H1 (cell line): ENCODE data around the gene SOCS7. TPM values are rescaled to one million over a fixed set of nuclear protein-coding genes. Genes with fewer than 3 reads are reported as not detected.

ENCODE experiments used
- CTCF ChIA-PET: fragments of 300-600 bp; sonication (Branson Sonifier 250); formaldehyde crosslinking; loops from one replicate; lab custom pipeline; 2021; ENCODE audit not compliant: partially characterized antibody; lab: Charles Lee
- POLR2A ChIA-PET: fragments of 300-600 bp; sonication (Branson Sonifier 250); formaldehyde crosslinking; loops from one replicate; lab custom pipeline; 2021; ENCODE audit warnings: inconsistent platforms; ENCODE audit not compliant: partially characterized antibody; lab: Charles Lee
- DNase-seq, 2 experiments: peaks; one replicate each; pipeline versions ENCODE4 v3.0.0 to v3.0.0-alpha.2; 2010 to 2022; ENCODE audit warnings: low spot score in 2 of 2, low read depth in 1 of 2, mixed read lengths in 1 of 2
- FAIRE-seq: peaks from 2 replicates; lab custom pipeline; 2011; peaks lifted over from hg19 to GRCh38; lab: Jason Lieb, UNC
- H2AFZ ChIP-seq: 2 replicates; pipeline ENCODE4 v1.8.1; 2012; ENCODE audit warnings: low read length, inconsistent platforms
- H2AK5ac ChIP-seq: 2 replicates; pipeline ENCODE4 v1.6.1; 2013; ENCODE audit warnings: low read depth, low read length
- H2BK120ac ChIP-seq: replicated peaks from 2 replicates; pipeline ENCODE3; 2013; ENCODE audit warnings: low read depth, low read length, inconsistent platforms
- H2BK12ac ChIP-seq: 2 replicates; pipeline ENCODE4 v1.6.1; 2013; ENCODE audit warnings: low read depth, low read length
- H2BK15ac ChIP-seq: 2 replicates; pipeline ENCODE4 v1.6.1; 2013; ENCODE audit warnings: low read length
- H2BK20ac ChIP-seq: 2 replicates; pipeline ENCODE4 v1.6.1; 2013; ENCODE audit warnings: low read length
- H2BK5ac ChIP-seq: 2 replicates; pipeline ENCODE4 v1.6.1; 2013; ENCODE audit warnings: low read depth, low read length
- H3K14ac ChIP-seq: 2 replicates; pipeline ENCODE4 v1.6.1; 2013; ENCODE audit warnings: inconsistent platforms; ENCODE audit not compliant: insufficient read length
- H3K18ac ChIP-seq: 2 replicates; pipeline ENCODE4 v1.6.1; 2013; ENCODE audit warnings: low read length; ENCODE audit errors: extremely low read depth
- H3K23ac ChIP-seq: 2 replicates; pipeline ENCODE4 v1.6.1; 2013; ENCODE audit warnings: inconsistent platforms; ENCODE audit not compliant: insufficient read length
- H3K23me2 ChIP-seq: 2 replicates; pipeline ENCODE4 v1.6.1; 2013; ENCODE audit warnings: low read depth, low read length
- H3K27ac ChIP-seq: 2 replicates; pipeline ENCODE4 v1.6.1; 2011; ENCODE audit warnings: low read depth, low read length, inconsistent platforms
- H3K27me3 ChIP-seq, 4 experiments: replicated peaks in 1 of 4; 1 replicate in 1 of 4; 2 replicates in 3 of 4; pipeline versions ENCODE4 v1.6.1 to v1.8.1; 2011 to 2013; ENCODE audit warnings: low read length in 3 of 4, mild to moderate bottlenecking in 3 of 4, inconsistent platforms in 2 of 4, mixed read lengths in 2 of 4, moderate library complexity in 1 of 4; ENCODE audit not compliant: control insufficient read depth in 3 of 4, insufficient read depth in 3 of 4; ENCODE audit errors: extremely low read depth in 1 of 4
- H3K36me3 ChIP-seq, 4 experiments: 2 replicates each; pipeline versions ENCODE4 v1.6.1 to v1.8.1; 2011 to 2013; ENCODE audit warnings: mild to moderate bottlenecking in 4 of 4, low read length in 3 of 4, moderate library complexity in 2 of 4, control low read depth in 1 of 4, inconsistent platforms in 1 of 4; ENCODE audit not compliant: insufficient read depth in 4 of 4, control insufficient read depth in 2 of 4
- H3K4ac ChIP-seq: replicated peaks from 2 replicates; pipeline ENCODE3; 2013; ENCODE audit warnings: low read length, low read depth, mixed read lengths, inconsistent platforms; ENCODE audit not compliant: insufficient read length
- H3K4me1 ChIP-seq, 4 experiments: replicated peaks in 1 of 4; 1 replicate in 1 of 4; 2 replicates in 3 of 4; pipeline versions ENCODE4 v1.6.1 to v1.8.1; 2011 to 2013; ENCODE audit warnings: low read length in 3 of 4, inconsistent platforms in 2 of 4, mixed read lengths in 1 of 4; ENCODE audit not compliant: insufficient read depth in 4 of 4, control insufficient read depth in 3 of 4
- H3K4me2 ChIP-seq, 2 experiments: 2 replicates each; pipeline versions ENCODE4 v1.6.1 to v1.8.1; 2011 to 2013; ENCODE audit warnings: low read depth in 2 of 2, low read length in 2 of 2, control low read depth in 1 of 2, inconsistent platforms in 1 of 2, mild to moderate bottlenecking in 1 of 2; ENCODE audit not compliant: insufficient read depth in 1 of 2
- H3K4me3 ChIP-seq, 4 experiments: fragments of 200-600, 300-600 bp in 1 of 4; sonication (generic), shearing (Covaris generic), sonication (Bioruptor Twin) in 1 of 4; 2 replicates each; pipeline versions ENCODE4 v1.5.1 to v1.8.1; 2011 to 2016; ENCODE audit warnings: low read length in 4 of 4, low read depth in 3 of 4, control low read depth in 2 of 4, inconsistent platforms in 2 of 4, mild to moderate bottlenecking in 2 of 4, mixed read lengths in 1 of 4, moderate library complexity in 1 of 4; ENCODE audit not compliant: insufficient read depth in 2 of 4; ENCODE audit errors: extremely low read depth in 1 of 4
- H3K56ac ChIP-seq: replicated peaks from 2 replicates; pipeline ENCODE3; 2013; ENCODE audit warnings: low read depth, mild to moderate bottlenecking, mixed read lengths, low read length, inconsistent platforms; ENCODE audit not compliant: insufficient read length
- H3K79me1 ChIP-seq: 2 replicates; pipeline ENCODE4 v1.6.1; 2013; ENCODE audit warnings: low read depth, low read length, control low read depth
- H3K79me2 ChIP-seq, 2 experiments: 2 replicates each; pipeline versions ENCODE4 v1.6.1 to v1.8.1; 2012 to 2013; ENCODE audit warnings: low read length in 2 of 2, mild to moderate bottlenecking in 2 of 2, inconsistent platforms in 1 of 2; ENCODE audit not compliant: insufficient read depth in 2 of 2, control insufficient read depth in 1 of 2
- H3K9ac ChIP-seq, 4 experiments: replicated peaks in 1 of 4; 1 replicate in 1 of 4; 2 replicates in 3 of 4; pipeline versions ENCODE4 v1.6.1 to v1.8.1; 2011 to 2013; ENCODE audit warnings: low read depth in 3 of 4, low read length in 3 of 4, control low read depth in 2 of 4, mild to moderate bottlenecking in 2 of 4, moderate library complexity in 2 of 4, inconsistent platforms in 1 of 4; ENCODE audit errors: extremely low read depth in 1 of 4
- H3K9me3 ChIP-seq, 2 experiments: 2 replicates each; pipeline versions ENCODE4 v1.6.1 to v1.8.1; 2012 to 2013; ENCODE audit warnings: mild to moderate bottlenecking in 2 of 2, moderate library complexity in 2 of 2, control low read depth in 1 of 2, inconsistent platforms in 1 of 2, low read depth in 1 of 2, low read length in 1 of 2, mixed read lengths in 1 of 2; ENCODE audit not compliant: insufficient read depth in 2 of 2
- H4K20me1 ChIP-seq, 2 experiments: replicated peaks in 1 of 2; 2 replicates each; pipeline versions ENCODE3 to v1.8.1; 2011 to 2013; ENCODE audit warnings: inconsistent platforms in 2 of 2, low read length in 2 of 2, mild to moderate bottlenecking in 1 of 2; ENCODE audit not compliant: insufficient read depth in 2 of 2, control insufficient read depth in 1 of 2
- H4K5ac ChIP-seq: 2 replicates; pipeline ENCODE4 v1.6.1; 2013; ENCODE audit warnings: low read length, low read depth, mixed read lengths, inconsistent platforms; ENCODE audit not compliant: insufficient read length
- H4K8ac ChIP-seq: 2 replicates; pipeline ENCODE4 v1.8.0; 2013; ENCODE audit warnings: mild to moderate bottlenecking, moderate library complexity, low read length, inconsistent platforms; ENCODE audit not compliant: insufficient read depth; ENCODE audit errors: extremely low read depth
- H4K91ac ChIP-seq: replicated peaks from 2 replicates; pipeline ENCODE3; 2013; ENCODE audit warnings: low read length, mixed read lengths, inconsistent platforms; ENCODE audit not compliant: insufficient read length
- BRCA1 ChIP-seq: IDR thresholded peaks from 2 replicates; pipeline ENCODE4 v1.6.1; 2012; ENCODE audit warnings: low read depth, low read length, improper control_type of control experiment
- CBX5 ChIP-seq: fragments of 300-800, 300-1000 bp; sonication (generic); IDR thresholded peaks from 2 replicates; pipeline ENCODE4 v1.7.1; 2016; ENCODE audit warnings: antibody characterized with exemption, low read length, low read depth
- CREB1 ChIP-seq: IDR thresholded peaks from 2 replicates; pipeline ENCODE4 v1.6.1; 2012; ENCODE audit warnings: inconsistent platforms
- CTBP2 ChIP-seq: IDR thresholded peaks from 2 replicates; pipeline ENCODE4 v1.7.0; 2011; ENCODE audit warnings: borderline replicate concordance, mild to moderate bottlenecking, moderate library complexity, mixed read lengths, low read length; ENCODE audit not compliant: insufficient read depth, insufficient read length
- GTF2F1 ChIP-seq: IDR thresholded peaks from 2 replicates; pipeline ENCODE4 v1.6.1; 2012; ENCODE audit warnings: low read depth, low read length, improper control_type of control experiment, borderline replicate concordance
- JUND ChIP-seq: IDR thresholded peaks from 2 replicates; pipeline ENCODE4 v1.6.1; 2011; ENCODE audit warnings: mild to moderate bottlenecking, improper control_type of control experiment, low read length
- MAFK ChIP-seq: IDR thresholded peaks from 2 replicates; pipeline ENCODE4 v1.6.1; 2012; ENCODE audit warnings: low read depth, mild to moderate bottlenecking, improper control_type of control experiment, low read length
- POLR2A ChIP-seq, 2 experiments: IDR thresholded peaks; 1 replicate in 1 of 2; 2 replicates in 1 of 2; pipeline ENCODE4 v1.6.1; 2011; ENCODE audit warnings: low read depth in 2 of 2, low read length in 2 of 2, mild to moderate bottlenecking in 2 of 2; ENCODE audit errors: control extremely low read depth in 1 of 2
- POU5F1 ChIP-seq: IDR thresholded peaks from 2 replicates; pipeline ENCODE4 v1.6.1; 2011; ENCODE audit warnings: low read depth, mild to moderate bottlenecking, low read length, moderate library complexity
- SIRT6 ChIP-seq: IDR thresholded peaks from one replicate; pipeline ENCODE4 v1.7.1; 2012; ENCODE audit warnings: low read length, inconsistent platforms
- TAF1 ChIP-seq: IDR thresholded peaks from 2 replicates; pipeline ENCODE4 v1.6.1; 2011; ENCODE audit warnings: mild to moderate bottlenecking, low read depth, low read length
- TAF7 ChIP-seq: optimal IDR thresholded peaks from 2 replicates; pipeline ENCODE3; 2011; ENCODE audit warnings: low read depth, mild to moderate bottlenecking, inconsistent platforms, low read length, moderate library complexity, borderline replicate concordance
- WGBS, 2 experiments: shearing (Covaris generic) in 1 of 2; methylation state at CpG; one replicate each; pipeline versions ENCODE4 v1.1.6 to v1.1.7; 2013 to 2015; ENCODE audit warnings: low lambda C conversion rate in 2 of 2, mixed read lengths in 2 of 2, inconsistent platforms in 1 of 2, low coverage in 1 of 2, missing lambda C conversion rate in 1 of 2; ENCODE audit not compliant: insufficient replicate concordance in 2 of 2, insufficient coverage in 1 of 2, insufficient read length in 1 of 2; ENCODE audit errors: extremely low coverage in 1 of 2, missing lambda C conversion rate in 1 of 2; 5-methylcytosine and 5-hydroxymethylcytosine counted together
- polyA plus RNA-seq, 7 experiments: library from polyadenylated mRNA; depleted of rRNA in 3 of 7; stranded (reverse) in 5 of 7; unstranded in 2 of 7; fragments of >200 nt in 5 of 7; fragments of 200-250 nt in 2 of 7; gene quantifications; 1 replicate in 5 of 7; 2 replicates in 1 of 7; 4 replicates in 1 of 7; pipeline versions ENCODE4 v1.2.1 to v1.2.3, GENCODE V29; 2011 to 2013; ENCODE audit warnings: missing spikeins in 2 of 7, mixed read lengths in 2 of 7
- total RNA-seq: library from RNA; stranded (reverse); fragmentation: NEBNext Ultra II Directional; extraction: Animal tissue kit (Norgen Biotek cat#: 25700); gene quantifications from 2 replicates; pipeline ENCODE4 v1.2.1, GENCODE V29; 2021
- TF ChIP-seq, protein P1 (sequence below): IDR thresholded peaks from 2 replicates; pipeline ENCODE4 v1.6.1; 2012; ENCODE audit warnings: low read length, inconsistent platforms

Gene SOCS7
- total and polyA plus RNA-seq, 2 of the 8 experiments (the other 6 are each of a cell fraction or from before 2014, with no cell fraction given) = 13.5 to 26.9 TPM

DNA sequence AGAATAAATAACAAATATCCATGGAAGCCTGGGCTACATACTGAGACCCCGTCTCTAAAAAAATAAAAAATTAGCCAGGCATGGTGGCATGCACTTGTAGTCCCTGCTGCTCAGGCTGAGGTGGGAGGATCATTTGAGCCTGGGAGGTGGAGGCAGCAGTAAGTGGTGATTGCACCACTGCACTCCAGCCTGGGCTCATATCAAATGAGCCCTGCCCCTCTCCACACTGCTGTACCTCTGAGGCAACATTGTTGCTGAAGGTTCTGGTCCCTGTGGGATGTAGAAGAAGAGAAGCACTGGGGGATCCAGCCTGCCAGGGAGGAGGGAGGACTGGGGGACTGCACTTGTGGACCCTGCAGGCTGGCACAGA lies 65.2 kb downstream of the SOCS7 start:
- Histone ChIP-seq H3K79me2 (no peaks in the 10 kb centered on the region), H3K9ac (no peak overlapping the region), H3K56ac (no peak overlapping the region), H3K9me3 (no peaks in the 10 kb centered on the region), H2AK5ac (peak overlapping the region; percentile 88; the same call in 1 of the 2 replicates), H2AFZ (no peak overlapping the region), H3K14ac (no peak overlapping the region), H4K91ac (peak overlapping the region; percentile 63), H2BK20ac (peak overlapping the region; percentile 97), H3K23me2 (peaks cover 14% of the 10 kb centered on the region; the same call in 1 of the 2 replicates), H2BK15ac (peak overlapping the region; percentile 90; the same call in 1 of the 2 replicates), H3K23ac (no peak overlapping the region), H3K4ac (peak overlapping the region; percentile 63), H4K8ac (no peak overlapping the region), H2BK12ac (peak overlapping the region; percentile 100), H3K4me1 (peaks cover 12 to 56% (median 48%) of the 10 kb centered on the region in 4 experiments), H3K27ac (no peak overlapping the region), H3K18ac (no peak overlapping the region; the same call in 1 of the 2 replicates), H2BK120ac (peak overlapping the region; percentile 45), H3K79me1 (no peaks in the 10 kb centered on the region), H2BK5ac (peak overlapping the region; percentile 79; the same call in 1 of the 2 replicates), H3K4me2 (no peak overlapping the region), H4K20me1 (no peaks in the 10 kb centered on the region), H4K5ac (no peak overlapping the region), H3K36me3 (no peaks in the 10 kb centered on the region), H3K4me3 (no peak overlapping the region), H3K27me3 (peaks cover 0 to 19% (median 7%) of the 10 kb centered on the region in 4 experiments; a peak in 4 of 7 replicates)
- POLR2A ChIA-PET = interaction anchor here (1.0 to 6.6 kb wide), 8 partner anchors 14 to 98 kb away, joined by 3 to 77 read pairs (median 6); no protein-coding TSS in a partner anchor
- CTCF ChIA-PET = interaction anchor here (0.8 to 24.5 kb wide), 6 partner anchors 10 to 85 kb away, joined by 3 to 400 read pairs (median 5); partner anchors contain the start of genes GPR179 and SOCS7
- FAIRE-seq (no peak), DNase-seq (no peak)
- WGBS, 2 experiments = 82% methylated on average over 1 of the region's 1 CpG; no CpG with 5 or more reads in 1 of the 2 experiments
- no peak for TF ChIP-seq CTBP2
- no peak for TF ChIP-seq TAF1
- TF ChIP-seq GTF2F1 = no peak
- TF ChIP-seq POU5F1 = no peak
- TF ChIP-seq, protein P1, sequence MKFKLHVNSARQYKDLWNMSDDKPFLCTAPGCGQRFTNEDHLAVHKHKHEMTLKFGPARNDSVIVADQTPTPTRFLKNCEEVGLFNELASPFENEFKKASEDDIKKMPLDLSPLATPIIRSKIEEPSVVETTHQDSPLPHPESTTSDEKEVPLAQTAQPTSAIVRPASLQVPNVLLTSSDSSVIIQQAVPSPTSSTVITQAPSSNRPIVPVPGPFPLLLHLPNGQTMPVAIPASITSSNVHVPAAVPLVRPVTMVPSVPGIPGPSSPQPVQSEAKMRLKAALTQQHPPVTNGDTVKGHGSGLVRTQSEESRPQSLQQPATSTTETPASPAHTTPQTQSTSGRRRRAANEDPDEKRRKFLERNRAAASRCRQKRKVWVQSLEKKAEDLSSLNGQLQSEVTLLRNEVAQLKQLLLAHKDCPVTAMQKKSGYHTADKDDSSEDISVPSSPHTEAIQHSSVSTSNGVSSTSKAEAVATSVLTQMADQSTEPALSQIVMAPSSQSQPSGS = no peak
- no peak for TF ChIP-seq BRCA1
- no peak for TF ChIP-seq JUND
- no peak for TF ChIP-seq TAF7
- TF ChIP-seq MAFK = no peak
- TF ChIP-seq SIRT6 = no peak
- no peak for TF ChIP-seq CBX5
- no peak for TF ChIP-seq CREB1
- no peak for TF ChIP-seq POLR2A (IDR thresholded peaks at IDR 0.05; ENCODE audit: control extremely low read depth in 1 of 2, low read depth in 2 of 2, low read length in 2 of 2)
